Measurements from ENCODE around the gene TSEN15. TPM values are rescaled to one million over a fixed set of nuclear protein-coding genes. Genes with fewer than 3 reads are reported as not detected.

Gene TSEN15
- total and polyA plus RNA-seq, 2 of the 8 experiments (the other 6 are each of a cell fraction or from before 2014, with no cell fraction given), result 23.4 to 31.4 TPM

DNA sequence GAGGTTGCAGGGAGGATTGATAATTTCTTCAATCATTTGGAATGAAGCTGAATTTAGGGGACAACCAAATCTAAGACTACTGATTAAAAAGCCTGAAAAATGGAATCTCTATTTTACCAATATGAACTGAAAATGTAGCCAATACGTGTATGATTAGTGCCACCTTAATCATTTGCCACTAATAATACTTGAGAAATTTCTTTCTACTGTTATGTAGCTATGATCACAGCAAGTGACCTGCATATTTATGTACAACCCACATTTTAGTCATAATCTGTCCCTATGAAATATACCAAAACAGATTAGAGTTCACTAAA, 20.5 kb upstream of the TSEN15 start (continued):
- TF ChIP-seq, protein P1, sequence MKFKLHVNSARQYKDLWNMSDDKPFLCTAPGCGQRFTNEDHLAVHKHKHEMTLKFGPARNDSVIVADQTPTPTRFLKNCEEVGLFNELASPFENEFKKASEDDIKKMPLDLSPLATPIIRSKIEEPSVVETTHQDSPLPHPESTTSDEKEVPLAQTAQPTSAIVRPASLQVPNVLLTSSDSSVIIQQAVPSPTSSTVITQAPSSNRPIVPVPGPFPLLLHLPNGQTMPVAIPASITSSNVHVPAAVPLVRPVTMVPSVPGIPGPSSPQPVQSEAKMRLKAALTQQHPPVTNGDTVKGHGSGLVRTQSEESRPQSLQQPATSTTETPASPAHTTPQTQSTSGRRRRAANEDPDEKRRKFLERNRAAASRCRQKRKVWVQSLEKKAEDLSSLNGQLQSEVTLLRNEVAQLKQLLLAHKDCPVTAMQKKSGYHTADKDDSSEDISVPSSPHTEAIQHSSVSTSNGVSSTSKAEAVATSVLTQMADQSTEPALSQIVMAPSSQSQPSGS (IDR thresholded peaks at IDR 0.05; ENCODE audit: low read length), result no peak
- TF ChIP-seq CBX5 (IDR thresholded peaks at IDR 0.05; ENCODE audit: low read depth, low read length), result no peak
- TF ChIP-seq HDAC6 (IDR thresholded peaks at IDR 0.05; ENCODE audit: low read depth, low read length), result no peak

All from H1 (cell line).